CD4-positive, alpha-beta T cell treated with Interleukin-6 at 100 ng/mL for 8 hours (primary cell): ENCODE results near the gene SPATA2.

Experiments
- DNase-seq: peaks from one replicate; pipeline ENCODE4 v3.0.0-alpha.2; 2020; ENCODE audit warnings: mixed read lengths, low spot score

Gene SPATA2

GRCh38 chr20:49858076-49858585, 57.2 kb downstream of the SPATA2 start:
- DNase-seq: no peak

GRCh38 chr20:49856904-49857303, 58.4 kb downstream of the SPATA2 start:
- no peak for DNase-seq

- no peak for DNase-seq
Measured at GRCh38 chr20:49854190-49854875, 61.0 kb downstream of the SPATA2 start.

- DNase-seq: no peak
Measured at GRCh38 chr20:49853640-49854039, 61.7 kb downstream of the SPATA2 start.
